Keratinocyte (primary cell): ENCODE data around the gene EPSTI1. TPM values are rescaled to one million over a fixed set of nuclear protein-coding genes. Genes with fewer than 3 reads are reported as not detected.
A peak's percentile ranks its signal among the peaks of the same experiment; 100 is the strongest.

Source experiments
- DNase-seq: peaks from one replicate; pipeline ENCODE4 v3.0.0-alpha.2; 2011; ENCODE audit warnings: low read depth, missing footprints, low spot score
- FAIRE-seq: peaks from 2 replicates; lab custom pipeline; 2011; peaks lifted over from hg19 to GRCh38; lab: Jason Lieb, UNC
- H2AFZ ChIP-seq: 2 replicates; pipeline ENCODE4 v1.6.0; 2012; ENCODE audit warnings: low read length, control low read depth, inconsistent platforms; ENCODE audit not compliant: control insufficient read depth
- H3K27ac ChIP-seq: 2 replicates; pipeline ENCODE4 v1.5.1; 2011; ENCODE audit warnings: low read length; ENCODE audit not compliant: control insufficient read depth, insufficient read depth
- H3K27me3 ChIP-seq: 3 replicates; pipeline ENCODE4 v1.6.0; 2011; ENCODE audit warnings: low read length; ENCODE audit not compliant: control insufficient read depth, insufficient read depth; ENCODE audit errors: extremely low read depth
- H3K36me3 ChIP-seq, 2 experiments: 2 replicates in 1 of 2; 3 replicates in 1 of 2; pipeline ENCODE4 v1.5.1; 2011; ENCODE audit warnings: low read length in 2 of 2, mild to moderate bottlenecking in 1 of 2; ENCODE audit not compliant: control insufficient read depth in 2 of 2, insufficient read depth in 2 of 2; ENCODE audit errors: extremely low read depth in 1 of 2
- H3K4me1 ChIP-seq: 3 replicates; pipeline ENCODE4 v1.5.1; 2011; ENCODE audit warnings: low read length; ENCODE audit not compliant: control insufficient read depth, insufficient read depth; ENCODE audit errors: extremely low read depth
- H3K4me2 ChIP-seq: 3 replicates; pipeline ENCODE4 v1.6.0; 2011; ENCODE audit warnings: low read depth, low read length; ENCODE audit not compliant: control insufficient read depth, insufficient read depth; ENCODE audit errors: extremely low read depth
- H3K4me3 ChIP-seq, 3 experiments: fragments of 200-600 bp in 1 of 3; sonication (generic) in 1 of 3; 2 replicates in 2 of 3; 3 replicates in 1 of 3; pipeline ENCODE4 v1.5.1; 2011 to 2016; ENCODE audit warnings: low read length in 3 of 3, mild to moderate bottlenecking in 3 of 3, control low read depth in 2 of 3, inconsistent platforms in 1 of 3, low read depth in 1 of 3, mixed read lengths in 1 of 3, mixed run types in 1 of 3, moderate library complexity in 1 of 3; ENCODE audit not compliant: control insufficient read depth in 2 of 3, insufficient read depth in 2 of 3; ENCODE audit errors: extremely low read depth in 1 of 3
- H3K79me2 ChIP-seq: 2 replicates; pipeline ENCODE4 v1.6.0; 2012; ENCODE audit warnings: low read length; ENCODE audit not compliant: control insufficient read depth, insufficient read depth
- H3K9ac ChIP-seq: 3 replicates; pipeline ENCODE4 v1.6.0; 2011; ENCODE audit warnings: low read length; ENCODE audit not compliant: control insufficient read depth, insufficient read depth; ENCODE audit errors: extremely low read depth
- H3K9me1 ChIP-seq: 3 replicates; pipeline ENCODE4 v1.6.0; 2011; ENCODE audit warnings: low read length; ENCODE audit not compliant: control insufficient read depth, insufficient read depth; ENCODE audit errors: extremely low read depth
- H3K9me3 ChIP-seq: 2 replicates; pipeline ENCODE4 v1.5.1; 2012; ENCODE audit warnings: low read depth, low read length; ENCODE audit not compliant: control insufficient read depth
- H4K20me1 ChIP-seq: 3 replicates; pipeline ENCODE4 v1.6.0; 2011; ENCODE audit warnings: low read length; ENCODE audit not compliant: control insufficient read depth, insufficient read depth; ENCODE audit errors: extremely low read depth
- EZH2 ChIP-seq: IDR thresholded peaks from one replicate; pipeline ENCODE4 v1.6.1; 2012; ENCODE audit warnings: inconsistent platforms, mild to moderate bottlenecking, low read length, moderate library complexity
- dilution Hi-C: fragments of 300-500 bp; cut with MboI; formaldehyde crosslinking; loops from one replicate; pipeline ENCODE4 v1.7.0; 2020; ENCODE audit warnings: low sequenced_read_pairs; ENCODE audit not compliant: extremely low pct_ligation_motif_present
- polyA plus RNA-seq, 5 experiments: library from polyadenylated mRNA; depleted of rRNA in 3 of 5; stranded (reverse) in 3 of 5; stranded (forward) in 1 of 5; unstranded in 1 of 5; fragments of >200 nt; gene quantifications; 1 replicate in 1 of 5; 2 replicates in 3 of 5; 3 replicates in 1 of 5; pipeline versions ENCODE4 v1.2.1 to v1.2.3, GENCODE V29; 2011 to 2012; ENCODE audit warnings: missing spikeins in 2 of 5, low read depth in 1 of 5, low replicate concordance in 1 of 5
- TF ChIP-seq, protein P1 (sequence below), 3 experiments: IDR thresholded peaks in 1 of 3; conservative IDR thresholded peaks in 1 of 3; optimal IDR thresholded peaks in 1 of 3; 2 replicates in 2 of 3; 3 replicates in 1 of 3; pipeline versions ENCODE3 to v1.5.1; 2011; ENCODE audit warnings: low read length in 3 of 3, mild to moderate bottlenecking in 3 of 3, moderate library complexity in 2 of 3, control low read depth in 1 of 3, inconsistent platforms in 1 of 3; ENCODE audit not compliant: insufficient read depth in 2 of 3; ENCODE audit errors: extremely low read depth in 1 of 3

The EPSTI1 gene
- polyA plus RNA-seq, 1 donor (not counting 4 experiments of a cell fraction or from before 2014, with no cell fraction given), result 13.0 TPM

GRCh38 chr13:43019811-43020210 is 27.8 kb upstream of the EPSTI1 start:
- peak overlapping the region; percentile 51 for H2AFZ ChIP-seq
- dilution Hi-C loops, result no loop called here

GRCh38 chr13:43016226-43016625 is 24.2 kb upstream of the EPSTI1 start:
- FAIRE-seq, result peak; percentile 67
- no peak overlapping the region for H3K9ac ChIP-seq
- no peak for DNase-seq
- no peaks in the 10 kb centered on the region for H3K4me1 ChIP-seq
- TF ChIP-seq, protein P1, sequence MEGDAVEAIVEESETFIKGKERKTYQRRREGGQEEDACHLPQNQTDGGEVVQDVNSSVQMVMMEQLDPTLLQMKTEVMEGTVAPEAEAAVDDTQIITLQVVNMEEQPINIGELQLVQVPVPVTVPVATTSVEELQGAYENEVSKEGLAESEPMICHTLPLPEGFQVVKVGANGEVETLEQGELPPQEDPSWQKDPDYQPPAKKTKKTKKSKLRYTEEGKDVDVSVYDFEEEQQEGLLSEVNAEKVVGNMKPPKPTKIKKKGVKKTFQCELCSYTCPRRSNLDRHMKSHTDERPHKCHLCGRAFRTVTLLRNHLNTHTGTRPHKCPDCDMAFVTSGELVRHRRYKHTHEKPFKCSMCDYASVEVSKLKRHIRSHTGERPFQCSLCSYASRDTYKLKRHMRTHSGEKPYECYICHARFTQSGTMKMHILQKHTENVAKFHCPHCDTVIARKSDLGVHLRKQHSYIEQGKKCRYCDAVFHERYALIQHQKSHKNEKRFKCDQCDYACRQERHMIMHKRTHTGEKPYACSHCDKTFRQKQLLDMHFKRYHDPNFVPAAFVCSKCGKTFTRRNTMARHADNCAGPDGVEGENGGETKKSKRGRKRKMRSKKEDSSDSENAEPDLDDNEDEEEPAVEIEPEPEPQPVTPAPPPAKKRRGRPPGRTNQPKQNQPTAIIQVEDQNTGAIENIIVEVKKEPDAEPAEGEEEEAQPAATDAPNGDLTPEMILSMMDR (optimal IDR thresholded peaks at IDR 0.05 in 1 of 3, IDR thresholded peaks at IDR 0.05 in 1 of 3, conservative IDR thresholded peaks at IDR 0.05 in 1 of 3; ENCODE audit: extremely low read depth in 1 of 3, insufficient read depth in 2 of 3, low read length in 3 of 3), result no peak
- TF ChIP-seq EZH2, result no peak
- H3K9me1 ChIP-seq, result no peaks in the 10 kb centered on the region
- H3K4me3 ChIP-seq, result no peak overlapping the region
- H2AFZ ChIP-seq, result no peak overlapping the region
- no peak overlapping the region for H3K4me2 ChIP-seq
- dilution Hi-C loops, result no loop called here
- no peaks in the 10 kb centered on the region for H3K27me3 ChIP-seq
- peaks cover 2% of the 10 kb centered on the region for H3K9me3 ChIP-seq
- H3K36me3 ChIP-seq, result no peaks in the 10 kb centered on the region
- no peaks in the 10 kb centered on the region for H3K79me2 ChIP-seq
- H4K20me1 ChIP-seq, result no peaks in the 10 kb centered on the region
- H3K27ac ChIP-seq, result no peak overlapping the region

More at GRCh38 chr13:43019811-43020210, 27.8 kb upstream of the EPSTI1 start:
- no peaks in the 10 kb centered on the region for H4K20me1 ChIP-seq
- no peaks in the 10 kb centered on the region for H3K36me3 ChIP-seq
- DNase-seq, result no peak
- H3K27me3 ChIP-seq, result no peaks in the 10 kb centered on the region
- H3K79me2 ChIP-seq, result peaks cover 14% of the 10 kb centered on the region
- peaks cover 7% of the 10 kb centered on the region for H3K4me1 ChIP-seq
- no peaks in the 10 kb centered on the region for H3K9me1 ChIP-seq
- H3K4me3 ChIP-seq, result no peak overlapping the region
- H3K9ac ChIP-seq, result no peak overlapping the region
- no peak overlapping the region for H3K4me2 ChIP-seq
- H3K27ac ChIP-seq, result no peak overlapping the region
- no peak for FAIRE-seq
- H3K9me3 ChIP-seq, result peaks cover 2% of the 10 kb centered on the region
- TF ChIP-seq, protein P1 (optimal IDR thresholded peaks at IDR 0.05 in 1 of 3, IDR thresholded peaks at IDR 0.05 in 1 of 3, conservative IDR thresholded peaks at IDR 0.05 in 1 of 3; ENCODE audit: extremely low read depth in 1 of 3, insufficient read depth in 2 of 3, low read length in 3 of 3), result no peak
- TF ChIP-seq EZH2, result no peak
